NCI-H524 treated with DMSO at 0.1 percent for 48 hours (cell line): ENCODE data around the gene RLN2.

Experiments
- DNase-seq: peaks from one replicate; lab custom pipeline; 2025; lab: John Stamatoyannopoulos, UW

RLN2 gene

DNA sequence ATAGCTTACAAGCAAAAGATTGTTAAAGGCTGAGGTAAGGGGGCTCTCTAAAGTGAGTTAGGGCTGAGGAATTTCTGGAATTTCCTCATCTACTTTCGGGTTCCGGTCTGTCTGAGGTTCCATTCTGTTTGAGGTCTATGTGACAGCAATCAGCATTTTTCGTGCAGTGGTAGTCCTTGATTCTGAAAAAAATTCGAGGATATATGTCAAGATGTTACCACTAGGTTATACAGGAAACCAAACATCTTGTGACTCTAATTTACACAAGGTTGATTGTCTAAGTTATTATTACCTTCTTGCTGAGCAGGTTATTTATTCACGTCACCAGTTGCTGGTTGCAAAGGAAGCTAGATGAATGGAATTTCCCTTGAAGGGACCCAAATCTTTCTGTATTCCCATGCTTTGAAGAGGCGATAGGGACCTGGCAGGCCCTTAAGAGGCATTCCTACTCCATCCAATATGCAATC lies 35.2 kb downstream of the RLN2 start:
- no peak for DNase-seq

GRCh38 chr9:5265939-5266338 lies 38.6 kb downstream of the RLN2 start:
- DNase-seq = no peak

DNA sequence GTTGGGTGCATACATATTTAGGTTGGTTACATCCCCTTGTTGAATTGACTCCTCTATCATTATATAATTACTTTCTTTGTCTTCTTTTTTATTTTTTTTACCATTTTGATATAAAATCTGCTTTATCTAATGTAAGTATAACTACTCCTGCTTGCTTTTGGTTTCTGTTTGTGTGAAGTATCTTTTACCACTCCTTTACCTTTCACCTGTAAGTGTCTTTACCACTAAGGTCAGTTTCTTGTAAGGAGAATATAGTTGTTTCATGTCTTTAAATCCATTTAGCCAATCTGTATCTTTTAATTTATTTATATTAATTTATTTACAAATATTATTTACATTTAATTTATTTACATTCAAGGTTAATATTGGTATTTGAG lies 40.3 kb downstream of the RLN2 start:
- DNase-seq = no peak

DNA sequence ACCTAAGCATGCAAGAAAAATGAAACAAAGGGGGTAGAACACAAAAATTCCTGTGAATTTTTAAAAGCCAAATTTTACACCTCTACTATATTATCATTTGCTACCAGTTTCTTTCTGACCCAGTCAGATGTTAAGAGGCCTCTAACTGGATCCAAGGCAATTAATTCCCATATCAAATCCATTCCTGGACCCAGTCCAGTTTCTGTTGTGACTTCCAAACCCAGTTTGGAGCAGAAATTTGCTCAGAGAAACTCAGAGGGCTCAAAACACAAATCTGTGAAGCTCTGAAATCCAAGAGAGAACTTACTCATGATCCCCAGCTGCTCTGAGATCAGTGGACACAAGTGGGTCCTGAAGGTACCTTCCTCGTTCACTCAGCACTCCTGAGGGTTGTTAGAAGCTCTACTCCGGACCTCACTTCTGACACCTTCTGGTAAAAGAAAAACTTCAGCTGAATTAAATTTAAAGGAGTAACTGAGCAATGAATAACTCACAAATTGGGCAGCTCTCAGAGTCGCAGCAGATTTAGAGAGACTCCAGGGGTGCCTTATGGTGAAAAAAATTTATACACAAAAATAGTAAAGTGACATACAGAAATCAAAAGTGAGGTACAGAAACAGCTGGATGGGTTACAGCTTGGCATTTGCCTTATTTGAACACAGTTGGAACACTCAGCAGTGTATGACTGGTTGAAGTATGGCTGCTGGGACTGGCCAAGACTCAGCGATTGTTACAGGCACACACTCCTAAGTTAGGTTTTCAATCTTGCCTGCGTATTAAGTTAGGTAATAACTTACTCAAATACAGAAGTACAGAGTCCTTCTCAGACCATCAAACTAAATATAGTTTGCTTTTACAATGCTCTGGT lies 40.9 kb downstream of the RLN2 start:
- DNase-seq = no peak
